Stomach (tissue), 9 donors: ENCODE results near the gene VIL1. TPM values are rescaled to one million over a fixed set of nuclear protein-coding genes. Genes with fewer than 3 reads are reported as not detected.

Experiments
- DNase-seq, 2 donors: peaks; one replicate each; pipeline versions ENCODE4 v3.0.0 to v3.0.0-alpha.2; 2013 to 2019
- H3K27ac ChIP-seq, 5 donors: fragments of 200-600 bp in 4 of 5; sonication (generic) in 4 of 5; one replicate each; pipeline ENCODE4 v1.5.1; 2013 to 2019; ENCODE audit warnings: mild to moderate bottlenecking in 1 of 5, moderate library complexity in 1 of 5
- H3K27me3 ChIP-seq, 3 donors: fragments of 200-600 bp; sonication (generic); one replicate each; pipeline ENCODE4 v1.5.1; 2017 to 2019; ENCODE audit warnings: mixed run types in 1 of 3
- H3K36me3 ChIP-seq, 4 donors: fragments of 200-600 bp; sonication (generic); 1 replicate in 3 of 4; 2 replicates in 1 of 4; pipeline ENCODE4 v1.5.1; 2016 to 2019
- H3K4me1 ChIP-seq, 4 donors: fragments of 200-600 bp; sonication (generic); one replicate each; pipeline ENCODE4 v1.5.1; 2016 to 2019
- H3K4me3 ChIP-seq, 4 donors: fragments of 200-600 bp; sonication (generic) in 3 of 4; one replicate each; pipeline ENCODE4 v1.5.1; 2016 to 2019; ENCODE audit warnings: mild to moderate bottlenecking in 1 of 4
- H3K9me3 ChIP-seq, 4 donors: fragments of 200-600 bp; sonication (generic); one replicate each; pipeline ENCODE4 v1.5.1; 2016 to 2019
- CTCF ChIP-seq, 7 experiments: fragments of 450-650 bp in 4 of 7; fragments of 200-600 bp in 3 of 7; sonication (generic) in 3 of 7; IDR thresholded peaks; one replicate each; pipeline ENCODE4 v1.5.1; 2016 to 2019; ENCODE audit warnings: antibody characterized with exemption in 7 of 7, control low read depth in 2 of 7, mild to moderate bottlenecking in 1 of 7
- EP300 ChIP-seq: sonication (generic); formaldehyde crosslinking; IDR thresholded peaks from one replicate; pipeline ENCODE4 v1.6.1; 2017; ENCODE audit warnings: antibody characterized with exemption
- POLR2A ChIP-seq, 4 donors: fragments of 450-650 bp; IDR thresholded peaks; one replicate each; pipeline ENCODE4 v1.6.1; 2016; ENCODE audit warnings: antibody characterized with exemption in 4 of 4, control low read depth in 2 of 4, mild to moderate bottlenecking in 1 of 4, moderate library complexity in 1 of 4
- POLR2AphosphoS5 ChIP-seq, 3 donors: sonication (generic); formaldehyde crosslinking; IDR thresholded peaks; one replicate each; pipeline ENCODE4 v1.6.1; 2016; ENCODE audit warnings: antibody characterized with exemption in 3 of 3
- WGBS, 5 donors: extraction: QIAGEN DNeasy Blood & Tissue Kit in 3 of 5; methylation state at CpG; one replicate each; pipeline versions ENCODE4 v1.1.5 to v1.1.7; 2013 to 2018; 5-methylcytosine and 5-hydroxymethylcytosine counted together
- intact Hi-C: fragments of 100-400 bp; cut with DNase I; formaldehyde crosslinking; loops from one replicate; pipeline ENCODE4 v1.15.1; 2023; ENCODE audit warnings: low total_unique reads
- polyA plus RNA-seq, 3 donors: library from polyadenylated mRNA; stranded (reverse); fragments of 200-250 nt; gene quantifications; one replicate each; pipeline ENCODE4 v1.2.3, GENCODE V29; 2013
- small RNA-seq, 4 donors: library from RNA; depleted of rRNA; stranded (forward); fragments of <200 nt; gene quantifications; one replicate each; pipeline ENCODE3, GENCODE V24; 2016
- total RNA-seq, 5 donors: library from RNA; depleted of rRNA; stranded (reverse); fragments of >200 nt; gene quantifications; one replicate each; pipeline versions ENCODE4 v1.1.0 to v1.2.3, GENCODE V29; 2014 to 2016
- donor health status: healthy with polysubstance abuse.
- donor health status: Bipolar disorder and iron deficiency.
- donor health status: healthy.

Gene VIL1
- total and polyA plus RNA-seq, 8 donors = 0.38 to 120 (median 1.8) TPM; not detected in 1

- no peak overlapping the region for H3K27ac ChIP-seq
- H3K4me1 ChIP-seq = no peaks in the 10 kb centered on the region
- peaks cover 5 to 96% (median 85%) of the 10 kb centered on the region in 4 donors for H3K36me3 ChIP-seq
- no peaks in the 10 kb centered on the region for H3K9me3 ChIP-seq
- TF ChIP-seq POLR2AphosphoS5 (IDR thresholded peaks at IDR 0.05) (no peak), POLR2A (IDR thresholded peaks at IDR 0.05) (no peak), EP300 (no peak), CTCF (IDR thresholded peaks at IDR 0.05) (no peak)
- 63 to 79% (median 74%) methylated on average over 7 of the region's 7 CpGs for WGBS, 5 donors
- DNase-seq = no peak
- H3K27me3 ChIP-seq = no peaks in the 10 kb centered on the region
- no peak overlapping the region for H3K4me3 ChIP-seq
- intact Hi-C loops = no loop called here
Measured at GRCh38 chr2:218485986-218486667, 67.2 kb downstream of the VIL1 start.

- no peaks in the 10 kb centered on the region for H3K27me3 ChIP-seq
- DNase-seq = no peak
- no peak overlapping the region for H3K27ac ChIP-seq
- H3K4me1 ChIP-seq = peaks cover 0 to 17% (median 13%) of the 10 kb centered on the region in 4 donors
- H3K4me3 ChIP-seq = no peak overlapping the region
- 93 to 96% (median 95%) methylated on average over 10 of the region's 10 CpGs for WGBS, 5 donors
- peaks cover 4 to 54% (median 43%) of the 10 kb centered on the region in 4 donors for H3K36me3 ChIP-seq
- intact Hi-C loops = no loop called here
- no peaks in the 10 kb centered on the region for H3K9me3 ChIP-seq
- TF ChIP-seq POLR2A (IDR thresholded peaks at IDR 0.05) (no peak), EP300 (no peak), CTCF (IDR thresholded peaks at IDR 0.05) (no peak), POLR2AphosphoS5 (IDR thresholded peaks at IDR 0.05) (no peak)
Measured at GRCh38 chr2:218500501-218501060, 81.7 kb downstream of the VIL1 start.

- Histone ChIP-seq H3K36me3 (peaks cover 4 to 48% (median 35%) of the 10 kb centered on the region in 4 donors), H3K9me3 (no peaks in the 10 kb centered on the region), H3K27ac (peak overlapping the region in 3 of 5 donors; percentile 25 to 52 (median 43)), H3K4me3 (no peak overlapping the region), H3K4me1 (peaks cover 0 to 17% (median 13%) of the 10 kb centered on the region in 4 donors), H3K27me3 (no peaks in the 10 kb centered on the region)
- 14 to 31% (median 18%) methylated on average over 2 of the region's 2 CpGs for WGBS, 5 donors
- peak in 1 of 2 donors; percentile 36 for DNase-seq
- TF ChIP-seq CTCF (IDR thresholded peaks at IDR 0.05) (no peak), POLR2AphosphoS5 (IDR thresholded peaks at IDR 0.05) (no peak), POLR2A (IDR thresholded peaks at IDR 0.05) (no peak), EP300 (no peak)
- intact Hi-C loops = no loop called here
Measured at GRCh38 chr2:218501665-218502064, 82.7 kb downstream of the VIL1 start.

Small RNA genes lying within 50 kb of the gene (small RNA-seq; reads per million reads assigned to genes)
- 788 to 1,882 (median 1,107) reads per million in 4 donors for gene MIR26B

Other genes starting within 250 kb of the VIL1 start
- 100 to 1,000 TPM in 4 of 5 donors, 10 to 100 TPM in 1; 92.1 to 456 (median 234) TPM for gene ARPC2, start 201.9 kb upstream of the VIL1 start, total RNA-seq
- gene ARPC2, start 201.9 kb upstream of the VIL1 start, polyA plus RNA-seq = 100 to 1,000 TPM; 188 to 384 (median 278) TPM
- gene GPBAR1, start 158.1 kb upstream of the VIL1 start, total RNA-seq = 1 to 10 TPM in 3 of 5 donors, under 1 TPM in 2; 0.45 to 4.8 (median 1.1) TPM
- 1 to 10 TPM; 1.8 to 2.7 (median 2.6) TPM for gene GPBAR1, start 158.1 kb upstream of the VIL1 start, polyA plus RNA-seq
- gene AAMP, start 149.0 kb upstream of the VIL1 start, total RNA-seq = 100 to 1,000 TPM in 4 of 5 donors, 10 to 100 TPM in 1; 82.6 to 218 (median 173) TPM
- gene AAMP, start 149.0 kb upstream of the VIL1 start, polyA plus RNA-seq = 100 to 1,000 TPM in 1 of 3 donors, 10 to 100 TPM in 2; 85.9 to 183 (median 88.9) TPM
- gene PNKD, start 148.6 kb upstream of the VIL1 start, total RNA-seq = 100 to 1,000 TPM in 2 of 5 donors, 10 to 100 TPM in 3; 35.1 to 121 (median 76.9) TPM
- 100 to 1,000 TPM; 114 to 116 (median 114) TPM for gene PNKD, start 148.6 kb upstream of the VIL1 start, polyA plus RNA-seq
- 100 to 1,000 TPM; 103 to 318 (median 223) TPM for gene TMBIM1, start 126.6 kb upstream of the VIL1 start, total RNA-seq
- gene TMBIM1, start 126.6 kb upstream of the VIL1 start, polyA plus RNA-seq = 100 to 1,000 TPM in 1 of 3 donors, 10 to 100 TPM in 2; 94.6 to 119 (median 97.9) TPM
- gene CATIP, start 62.3 kb upstream of the VIL1 start, total RNA-seq = not detected
- gene CATIP, start 62.3 kb upstream of the VIL1 start, polyA plus RNA-seq = under 1 TPM; 0.18 to 0.62 (median 0.31) TPM
- gene SLC11A1, start 36.9 kb upstream of the VIL1 start, total RNA-seq = 10 to 100 TPM in 3 of 5 donors, 1 to 10 TPM in 1, not detected in 1; 8.9 to 20.4 (median 16.9) TPM
- gene SLC11A1, start 36.9 kb upstream of the VIL1 start, polyA plus RNA-seq = 1 to 10 TPM; 4.2 to 4.7 (median 4.5) TPM
- gene CTDSP1, start 19.3 kb upstream of the VIL1 start, total RNA-seq = 100 to 1,000 TPM in 3 of 5 donors, 10 to 100 TPM in 2; 43.3 to 188 (median 128) TPM
- gene CTDSP1, start 19.3 kb upstream of the VIL1 start, polyA plus RNA-seq = 100 to 1,000 TPM in 2 of 3 donors, 10 to 100 TPM in 1; 99.8 to 117 (median 100) TPM
- gene USP37, start 149.2 kb downstream of the VIL1 start, total RNA-seq = 10 to 100 TPM in 3 of 5 donors, 1 to 10 TPM in 2; 2.3 to 81.4 (median 10.9) TPM
- 1 to 10 TPM; 1.6 to 2.0 (median 1.8) TPM for gene USP37, start 149.2 kb downstream of the VIL1 start, polyA plus RNA-seq
- 10 to 100 TPM in 4 of 5 donors, 1 to 10 TPM in 1; 5.5 to 64.8 (median 47.8) TPM for gene CNOT9, start 149.7 kb downstream of the VIL1 start, total RNA-seq
- 10 to 100 TPM; 13.0 to 14.7 (median 14.1) TPM for gene CNOT9, start 149.7 kb downstream of the VIL1 start, polyA plus RNA-seq
- 10 to 100 TPM in 2 of 5 donors, 1 to 10 TPM in 3; 2.5 to 33.6 (median 6.4) TPM for gene PLCD4, start 188.8 kb downstream of the VIL1 start, total RNA-seq
- gene PLCD4, start 188.8 kb downstream of the VIL1 start, polyA plus RNA-seq = 1 to 10 TPM in 1 of 3 donors, under 1 TPM in 1, not detected in 1; 0.19 to 6.8 TPM
- gene ZNF142, start 240.5 kb downstream of the VIL1 start, total RNA-seq = 10 to 100 TPM in 4 of 5 donors, 1 to 10 TPM in 1; 8.3 to 49.1 (median 21.3) TPM
- gene ZNF142, start 240.5 kb downstream of the VIL1 start, polyA plus RNA-seq = 1 to 10 TPM; 3.6 to 5.5 (median 4.1) TPM
- 10 to 100 TPM in 4 of 5 donors, 1 to 10 TPM in 1; 2.3 to 77.3 (median 18.9) TPM for gene BCS1L, start 240.6 kb downstream of the VIL1 start, total RNA-seq
- 10 to 100 TPM; 14.8 to 54.0 (median 20.1) TPM for gene BCS1L, start 240.6 kb downstream of the VIL1 start, polyA plus RNA-seq